Testis (tissue), 2 donors: Measurements from ENCODE around the gene MAML2.

ENCODE experiments used
- CTCF ChIP-seq, 3 experiments: fragments of 450-650 bp in 2 of 3; fragments of 200-600 bp in 1 of 3; sonication (generic) in 1 of 3; IDR thresholded peaks; one replicate each; pipeline ENCODE4 v1.5.1; 2016 to 2019; ENCODE audit warnings: antibody characterized with exemption in 3 of 3, mild to moderate bottlenecking in 2 of 3, moderate library complexity in 1 of 3
- POLR2A ChIP-seq: fragments of 450-650 bp; IDR thresholded peaks from one replicate; pipeline ENCODE4 v1.6.1; 2017; ENCODE audit warnings: antibody characterized with exemption, mild to moderate bottlenecking, moderate library complexity

GRCh38 chr11:96027021-96027420, 316.0 kb downstream of the MAML2 start:
- TF ChIP-seq POLR2A (no peak), CTCF (IDR thresholded peaks at IDR 0.05) (no peak)
